Kidney tubule cell (primary cell): ENCODE data around the gene SEMA5A.
A peak's percentile ranks its signal among the peaks of the same experiment; 100 is the strongest.
"Not testable (repeated sequence)": the region's sequence is repeated elsewhere in the genome, so short reads cannot be mapped to it uniquely, and the experiment has no call there.

Source experiments
- DNase-seq: peaks from one replicate; pipeline ENCODE4 v3.0.0-alpha.2; 2018; ENCODE audit warnings: low spot score

SEMA5A gene

DNA sequence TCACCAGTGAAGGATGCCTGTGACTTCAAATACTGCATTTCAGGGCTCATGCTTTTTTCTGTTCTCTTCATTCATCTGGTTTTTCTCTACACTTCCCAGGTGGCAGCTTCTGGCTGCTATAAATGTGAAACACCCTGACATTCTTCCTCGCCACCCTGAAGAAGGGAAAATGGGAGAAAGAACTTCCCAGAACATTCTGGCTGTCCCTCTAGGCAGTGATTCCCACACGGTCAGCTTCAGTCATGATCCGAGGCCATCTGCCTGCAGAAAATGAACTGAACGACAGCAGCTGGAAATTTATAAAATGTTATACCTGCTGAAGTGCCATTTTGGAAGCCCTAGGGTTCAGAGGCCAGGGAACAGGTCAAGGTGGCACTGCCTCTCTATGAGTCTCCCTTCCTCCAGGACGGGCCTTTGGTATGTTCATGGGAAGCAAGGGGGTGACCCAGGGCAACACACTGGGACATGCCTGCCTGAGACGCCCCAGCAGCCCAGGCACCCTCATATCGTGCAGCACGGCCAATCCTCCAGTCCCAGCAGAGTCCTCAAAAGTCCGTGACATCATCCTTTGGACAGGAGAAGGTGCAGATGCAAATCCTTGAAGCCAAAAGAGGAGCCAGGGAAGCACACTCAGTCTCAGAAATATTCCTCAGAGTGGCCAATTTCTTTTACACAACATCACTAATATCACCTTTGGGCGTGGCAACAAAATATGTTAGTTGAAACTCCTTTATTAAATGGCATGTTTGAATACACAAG, 107.1 kb downstream of the SEMA5A start:
- DNase-seq: no peak

- peak; percentile 65 for DNase-seq
Observed at GRCh38 chr5:9437741-9438240, 108.1 kb downstream of the SEMA5A start.

DNA sequence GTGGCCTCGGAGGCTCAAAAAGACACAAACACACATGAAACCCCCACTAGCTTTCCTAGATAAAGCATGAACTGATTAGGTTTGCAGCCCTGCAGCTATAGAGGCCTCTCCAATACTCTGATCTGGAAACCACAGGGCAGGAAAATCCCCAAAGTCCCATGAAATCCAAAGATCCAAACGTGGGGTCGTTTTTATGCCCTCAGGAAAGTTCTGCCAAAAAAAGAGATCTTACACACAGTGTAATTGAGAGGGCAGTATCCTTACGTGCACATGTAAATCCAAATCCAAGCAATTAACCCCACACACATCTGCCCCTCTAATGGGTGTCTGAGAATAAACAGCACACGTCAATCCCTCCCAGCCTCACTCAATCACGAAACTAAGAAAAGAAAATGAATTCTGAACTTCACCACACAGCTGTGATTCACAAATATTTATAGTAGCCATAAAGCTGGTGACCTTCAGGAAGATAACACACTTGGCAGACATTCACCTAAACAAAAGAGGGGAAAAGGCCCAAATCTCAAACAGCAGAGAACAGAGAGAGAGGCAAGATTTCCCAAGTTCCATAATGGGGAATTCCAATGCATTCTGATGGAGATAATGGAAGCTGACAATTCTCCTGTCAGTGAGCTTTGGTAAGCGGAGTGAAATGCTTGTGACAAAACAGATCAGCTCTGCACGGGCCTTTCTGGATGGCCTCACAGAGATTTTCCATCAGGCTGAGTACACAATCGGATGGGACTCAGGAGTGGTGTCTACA, 114.2 kb downstream of the SEMA5A start:
- no peak for DNase-seq

DNA sequence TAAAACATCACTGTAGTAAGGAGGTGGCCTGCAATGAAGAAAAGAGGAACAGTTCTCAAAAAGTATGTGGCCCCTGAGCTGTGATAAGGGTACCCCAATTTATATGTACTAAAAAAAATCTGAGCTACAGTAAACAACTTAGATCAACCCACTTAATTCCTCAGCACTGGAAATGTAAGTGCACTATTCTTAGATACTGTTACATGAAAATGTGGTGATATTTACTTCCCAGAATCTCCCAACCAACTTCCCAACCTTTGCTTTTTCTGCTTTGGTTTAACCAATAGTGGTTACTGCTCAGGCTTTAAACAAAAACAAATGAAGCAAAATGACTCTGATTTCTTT, 114.8 kb downstream of the SEMA5A start:
- DNase-seq: no peak

GRCh38 chr5:9430306-9430705, 115.6 kb downstream of the SEMA5A start:
- DNase-seq: no peak

- no peak for DNase-seq
Observed at GRCh38 chr5:9429691-9430215, 116.1 kb downstream of the SEMA5A start.

GRCh38 chr5:9428272-9428671, 117.6 kb downstream of the SEMA5A start:
- no peak for DNase-seq

GRCh38 chr5:9425710-9426109, 120.2 kb downstream of the SEMA5A start:
- no peak for DNase-seq

DNA sequence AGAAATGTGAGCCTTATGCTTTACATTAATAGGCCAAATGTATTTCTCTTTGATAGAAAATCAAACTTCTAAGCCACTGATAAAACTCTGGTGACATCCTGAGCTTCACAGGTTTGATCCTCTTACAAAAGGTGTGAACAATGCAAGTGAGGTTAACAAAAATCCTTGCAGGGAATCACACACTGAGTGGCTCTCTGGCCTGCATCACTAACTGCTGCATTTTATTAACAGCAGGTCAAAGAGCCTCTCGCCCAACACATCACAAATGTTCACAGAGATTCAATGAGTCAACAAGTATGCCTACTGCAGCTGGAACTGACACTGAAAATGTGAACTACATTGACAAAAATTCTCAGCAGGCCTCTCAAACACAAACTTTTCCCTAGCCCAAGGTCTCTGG, 122.3 kb downstream of the SEMA5A start:
- DNase-seq: peak; percentile 62

DNA sequence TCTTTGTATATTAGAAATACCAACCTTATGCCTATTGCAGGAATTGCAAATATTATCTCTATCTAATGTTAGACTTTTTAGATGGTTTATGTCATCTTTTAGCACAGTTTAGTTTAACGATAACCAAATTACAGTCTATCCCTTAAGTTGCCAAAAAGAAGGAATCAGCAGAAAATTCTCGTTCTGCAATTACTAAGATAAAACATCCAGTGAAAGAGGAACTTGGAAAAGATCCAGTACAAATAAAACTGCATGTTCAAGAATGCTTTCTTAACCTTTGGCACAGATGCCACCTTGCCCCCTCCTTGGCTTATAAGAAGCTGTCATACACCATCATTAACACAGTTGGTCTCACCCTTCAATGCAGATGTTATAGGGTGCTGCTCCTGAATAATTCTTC, 124.0 kb downstream of the SEMA5A start:
- DNase-seq: peak; percentile 69

- DNase-seq: no peak
Observed at GRCh38 chr5:9419794-9420193, 126.1 kb downstream of the SEMA5A start.

DNA sequence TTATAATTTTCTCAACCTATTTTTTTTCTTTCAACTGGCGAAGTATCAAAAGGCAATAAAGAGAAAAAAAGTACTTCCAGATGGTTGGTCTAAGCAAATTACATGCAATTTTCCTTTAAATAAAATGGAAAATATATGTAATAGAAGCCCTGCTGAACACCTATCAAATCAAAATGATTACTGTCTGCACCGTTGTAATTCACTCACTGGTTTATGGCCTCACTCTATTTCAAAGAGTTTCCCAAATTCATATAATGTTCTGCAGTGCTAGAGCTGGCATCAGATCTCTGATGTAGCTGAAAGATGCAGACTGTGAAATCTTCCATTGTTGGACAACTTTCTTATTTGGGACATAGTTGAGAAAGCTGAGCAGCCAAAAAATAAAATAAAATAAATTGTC, 130.3 kb downstream of the SEMA5A start:
- no peak for DNase-seq

GRCh38 chr5:9415091-9415490, 130.8 kb downstream of the SEMA5A start:
- DNase-seq: no peak

GRCh38 chr5:9411142-9411541, 134.7 kb downstream of the SEMA5A start:
- DNase-seq: no peak

- DNase-seq: peak; percentile 98
Observed at GRCh38 chr5:9409413-9409960, 136.4 kb downstream of the SEMA5A start.

GRCh38 chr5:9408964-9409363, 136.9 kb downstream of the SEMA5A start:
- DNase-seq: peak; percentile 95

DNA sequence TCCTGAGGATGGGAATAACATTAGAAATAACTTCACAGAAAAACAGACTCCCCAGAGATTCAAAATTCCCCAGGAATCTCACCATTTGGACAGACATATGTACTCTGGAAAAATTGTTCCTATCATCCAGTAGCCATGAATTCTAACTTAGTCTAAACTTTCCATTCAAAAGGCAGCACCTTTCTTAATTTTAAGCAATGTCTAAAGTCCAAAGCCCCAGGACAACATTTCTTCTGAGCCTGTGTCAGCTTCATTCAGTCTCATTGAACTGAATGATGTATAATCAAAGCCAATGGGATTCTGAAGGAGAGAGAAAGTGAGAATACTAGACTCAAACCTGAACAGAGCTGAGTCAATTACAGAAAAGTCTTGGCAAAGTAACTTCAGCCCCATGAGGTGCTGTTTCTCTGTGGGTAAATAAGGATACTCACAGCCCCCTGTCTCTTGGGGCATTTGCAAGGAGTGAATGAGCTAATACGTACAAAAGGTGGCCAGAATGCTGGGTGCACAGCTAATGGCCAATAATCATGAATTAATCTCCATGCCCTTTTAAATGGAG, 140.6 kb downstream of the SEMA5A start:
- no peak for DNase-seq

GRCh38 chr5:9401786-9402472, 143.9 kb downstream of the SEMA5A start:
- DNase-seq: no peak

- not testable (repeated sequence) for DNase-seq
Observed at GRCh38 chr5:9399783-9400182, 146.1 kb downstream of the SEMA5A start.

DNA sequence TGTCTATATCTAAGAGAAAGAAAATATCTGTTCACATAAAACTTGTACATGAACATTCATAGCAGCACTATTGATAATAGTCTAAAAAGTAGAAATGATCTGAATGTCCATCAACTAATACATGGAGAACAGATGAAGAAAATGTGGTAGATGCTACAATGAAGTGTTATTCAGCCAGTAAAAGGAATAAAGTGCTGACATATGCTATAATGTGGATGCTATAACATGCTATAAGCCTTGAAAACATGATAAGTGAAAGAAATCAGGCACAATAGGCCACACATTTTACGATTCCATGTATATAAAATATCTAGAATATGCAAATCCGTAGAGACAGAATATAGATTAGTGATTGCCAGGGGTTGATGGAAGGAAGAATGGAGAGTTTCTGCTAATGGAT, 146.8 kb downstream of the SEMA5A start:
- no peak for DNase-seq

GRCh38 chr5:9398227-9398626, 147.6 kb downstream of the SEMA5A start:
- no peak for DNase-seq

DNA sequence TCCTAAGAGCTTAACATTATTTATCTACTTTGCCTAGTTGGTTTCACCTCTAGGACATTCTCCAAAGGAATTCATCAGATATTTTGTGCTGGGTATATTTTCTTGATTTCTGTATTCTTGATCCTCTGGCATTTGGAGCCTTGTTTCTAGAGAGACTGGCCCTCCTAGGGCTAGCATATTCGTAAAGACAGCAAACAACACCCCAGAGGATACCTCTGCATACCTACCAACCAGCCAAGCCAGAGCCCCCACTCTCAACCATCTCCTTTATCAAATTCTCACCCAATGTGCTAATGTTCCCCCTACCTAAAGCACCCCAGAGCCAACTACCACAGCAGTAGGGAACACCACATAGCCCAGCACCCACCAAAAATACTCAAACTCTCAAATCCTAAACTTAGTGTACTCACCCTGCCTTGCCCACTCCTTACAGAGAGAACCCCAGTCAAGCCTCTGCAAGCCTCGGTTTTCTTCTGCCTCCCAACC, 149.5 kb downstream of the SEMA5A start:
- DNase-seq: no peak
